HG02970 (cell line): ENCODE data around the gene BSN.

Experiments
- ATAC-seq: cut with Tn5 transposase; IDR thresholded peaks from one replicate; pipeline ENCODE4 v1.9.1; 2021; ENCODE audit warnings: mild to moderate bottlenecking, moderate library complexity, moderate number of reproducible peaks; ENCODE audit not compliant: unreplicated experiment, low FRiP score

Gene BSN

DNA sequence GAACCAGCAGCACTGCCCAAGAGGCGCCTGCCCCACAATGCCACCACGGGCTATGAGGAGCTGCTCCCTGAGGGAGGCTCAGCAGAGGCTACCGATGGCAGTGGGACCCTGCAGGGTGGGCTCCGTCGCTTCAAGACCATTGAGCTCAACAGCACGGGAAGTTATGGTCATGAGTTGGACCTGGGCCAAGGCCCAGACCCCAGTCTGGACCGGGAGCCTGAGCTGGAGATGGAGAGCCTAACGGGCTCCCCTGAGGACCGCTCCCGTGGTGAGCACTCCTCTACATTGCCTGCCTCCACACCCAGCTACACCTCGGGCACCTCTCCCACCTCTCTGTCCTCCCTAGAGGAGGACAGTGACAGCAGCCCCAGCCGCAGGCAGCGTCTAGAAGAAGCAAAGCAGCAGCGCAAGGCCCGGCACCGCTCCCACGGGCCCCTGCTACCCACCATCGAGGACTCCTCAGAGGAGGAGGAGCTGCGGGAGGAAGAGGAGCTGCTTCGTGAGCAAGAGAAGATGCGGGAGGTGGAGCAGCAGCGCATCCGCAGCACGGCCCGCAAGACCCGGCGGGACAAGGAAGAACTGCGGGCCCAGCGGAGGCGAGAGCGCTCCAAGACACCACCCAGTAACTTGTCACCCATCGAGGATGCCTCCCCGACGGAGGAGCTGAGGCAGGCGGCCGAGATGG lies 98.1 kb downstream of the BSN start:
- ATAC-seq = no peak

- ATAC-seq = no peak
Observed at GRCh38 chr3:49652903-49653415, 98.7 kb downstream of the BSN start.

- ATAC-seq = no peak
Observed at GRCh38 chr3:49653621-49654020, 99.3 kb downstream of the BSN start.

DNA sequence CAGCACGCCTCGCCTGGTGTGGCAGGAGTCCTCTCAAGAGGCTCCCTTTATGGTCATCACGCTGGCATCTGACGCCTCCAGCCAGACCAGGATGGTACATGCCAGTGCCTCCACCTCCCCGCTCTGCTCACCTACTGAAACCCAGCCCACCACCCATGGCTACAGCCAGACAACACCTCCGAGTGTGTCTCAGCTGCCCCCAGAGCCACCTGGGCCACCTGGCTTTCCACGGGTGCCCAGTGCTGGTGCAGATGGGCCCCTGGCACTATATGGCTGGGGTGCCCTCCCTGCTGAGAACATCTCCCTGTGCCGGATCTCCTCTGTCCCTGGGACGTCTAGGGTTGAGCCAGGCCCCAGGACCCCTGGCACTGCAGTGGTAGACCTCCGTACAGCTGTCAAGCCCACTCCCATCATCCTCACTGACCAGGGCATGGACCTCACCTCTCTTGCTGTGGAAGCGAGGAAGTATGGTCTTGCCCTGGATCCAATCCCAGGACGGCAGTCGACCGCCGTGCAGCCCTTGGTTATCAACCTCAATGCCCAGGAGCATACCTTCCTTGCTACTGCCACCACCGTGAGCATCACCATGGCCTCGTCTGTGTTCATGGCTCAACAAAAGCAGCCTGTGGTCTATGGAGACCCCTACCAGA lies 100.0 kb downstream of the BSN start:
- ATAC-seq = no peak

- ATAC-seq = no peak
Observed at GRCh38 chr3:49654955-49655556, 100.8 kb downstream of the BSN start.

- ATAC-seq = no peak
Observed at GRCh38 chr3:49655731-49656285, 101.5 kb downstream of the BSN start.

GRCh38 chr3:49656541-49657112 lies 102.3 kb downstream of the BSN start:
- no peak for ATAC-seq

- ATAC-seq = no peak
Observed at GRCh38 chr3:49657208-49657915, 103.1 kb downstream of the BSN start.

GRCh38 chr3:49658711-49659110 lies 104.4 kb downstream of the BSN start:
- ATAC-seq = no peak

DNA sequence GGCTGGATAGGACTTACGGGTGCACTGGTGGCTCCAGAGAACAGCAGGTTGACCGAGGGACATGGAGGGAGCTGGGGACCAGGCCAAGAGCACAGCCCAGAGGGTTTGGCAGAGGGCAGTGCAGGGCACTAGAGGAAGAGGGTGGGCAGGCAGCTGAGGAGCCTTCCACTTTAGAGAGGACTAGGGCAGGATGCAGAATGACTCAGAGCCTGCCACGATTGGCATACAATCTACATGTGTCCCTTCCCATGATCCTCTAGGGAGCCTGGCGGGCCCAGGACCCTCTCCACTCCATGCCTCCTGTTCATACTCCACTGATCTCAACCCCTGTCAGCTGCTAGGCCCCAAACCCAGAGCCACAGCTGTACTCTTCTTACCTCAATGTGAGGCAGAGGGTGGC lies 105.5 kb downstream of the BSN start:
- no peak for ATAC-seq

DNA sequence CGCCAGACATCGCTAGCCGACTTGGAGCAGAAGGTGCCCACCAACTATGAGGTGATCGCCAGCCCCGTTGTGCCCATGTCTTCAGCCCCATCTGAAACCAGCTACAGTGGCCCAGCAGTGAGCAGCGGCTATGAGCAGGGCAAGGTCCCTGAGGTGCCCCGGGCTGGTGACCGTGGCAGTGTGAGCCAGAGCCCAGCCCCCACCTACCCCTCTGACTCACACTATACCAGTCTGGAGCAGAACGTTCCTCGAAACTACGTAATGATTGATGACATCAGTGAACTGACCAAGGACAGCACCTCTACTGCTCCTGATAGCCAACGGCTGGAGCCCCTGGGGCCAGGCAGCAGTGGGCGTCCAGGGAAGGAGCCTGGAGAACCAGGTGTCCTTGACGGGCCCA lies 107.0 kb downstream of the BSN start:
- no peak for ATAC-seq

DNA sequence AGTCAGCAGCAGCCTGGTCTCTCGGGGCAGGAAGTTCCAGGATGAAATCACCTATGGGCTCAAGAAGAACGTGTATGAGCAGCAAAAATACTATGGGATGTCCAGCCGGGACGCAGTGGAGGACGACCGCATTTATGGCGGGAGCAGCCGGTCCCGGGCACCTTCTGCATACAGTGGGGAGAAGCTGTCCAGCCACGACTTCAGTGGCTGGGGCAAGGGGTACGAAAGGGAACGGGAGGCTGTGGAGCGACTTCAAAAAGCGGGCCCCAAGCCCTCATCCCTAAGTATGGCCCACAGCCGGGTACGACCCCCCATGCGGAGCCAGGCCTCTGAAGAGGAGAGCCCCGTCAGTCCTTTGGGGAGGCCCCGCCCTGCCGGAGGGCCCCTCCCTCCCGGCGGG lies 107.7 kb downstream of the BSN start:
- no peak for ATAC-seq

DNA sequence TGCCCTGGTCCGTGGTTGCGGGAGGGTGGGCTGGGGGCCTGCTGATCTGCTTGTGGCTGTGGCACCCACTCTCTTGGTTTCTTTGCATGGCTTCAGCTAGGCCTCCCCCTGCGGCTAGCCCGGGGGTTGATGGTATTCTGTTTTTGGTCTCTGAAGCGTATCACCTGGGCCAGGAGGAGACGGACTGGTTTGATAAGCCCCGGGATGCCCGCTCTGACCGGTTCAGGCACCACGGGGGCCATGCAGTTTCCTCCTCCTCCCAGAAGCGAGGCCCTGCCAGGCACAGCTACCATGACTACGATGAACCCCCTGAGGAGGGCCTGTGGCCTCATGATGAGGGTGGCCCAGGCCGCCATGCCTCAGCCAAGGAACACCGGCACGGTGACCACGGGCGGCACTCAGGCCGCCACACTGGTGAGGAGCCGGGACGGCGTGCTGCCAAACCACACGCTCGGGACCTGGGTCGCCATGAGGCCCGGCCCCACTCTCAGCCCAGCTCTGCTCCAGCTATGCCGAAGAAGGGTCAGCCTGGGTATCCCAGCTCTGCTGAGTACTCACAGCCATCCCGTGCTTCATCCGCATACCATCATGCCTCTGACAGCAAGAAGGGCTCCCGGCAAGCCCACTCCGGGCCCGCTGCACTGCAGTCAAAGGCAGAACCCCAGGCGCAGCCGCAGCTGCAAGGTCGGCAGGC lies 108.6 kb downstream of the BSN start:
- no peak for ATAC-seq

DNA sequence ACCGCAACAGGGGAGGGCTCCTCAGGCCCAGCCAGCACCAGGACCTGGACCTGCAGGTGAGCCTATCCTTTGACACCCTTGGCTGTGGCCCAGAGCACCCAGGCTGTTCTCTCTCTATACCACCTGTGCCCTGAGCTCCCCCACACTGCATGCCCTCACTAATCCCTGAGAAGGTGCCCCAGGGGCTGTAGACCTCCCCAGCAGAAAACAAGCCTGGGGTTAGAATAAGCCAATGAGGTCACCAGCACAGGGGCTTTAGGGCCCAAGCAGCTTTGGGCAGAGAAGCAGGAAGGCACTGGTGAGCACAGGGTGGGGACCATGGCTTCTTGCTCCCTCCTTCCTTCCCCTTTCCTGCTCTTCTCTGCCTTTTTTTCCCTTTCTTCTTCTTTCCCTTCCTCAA lies 109.6 kb downstream of the BSN start:
- ATAC-seq = no peak

DNA sequence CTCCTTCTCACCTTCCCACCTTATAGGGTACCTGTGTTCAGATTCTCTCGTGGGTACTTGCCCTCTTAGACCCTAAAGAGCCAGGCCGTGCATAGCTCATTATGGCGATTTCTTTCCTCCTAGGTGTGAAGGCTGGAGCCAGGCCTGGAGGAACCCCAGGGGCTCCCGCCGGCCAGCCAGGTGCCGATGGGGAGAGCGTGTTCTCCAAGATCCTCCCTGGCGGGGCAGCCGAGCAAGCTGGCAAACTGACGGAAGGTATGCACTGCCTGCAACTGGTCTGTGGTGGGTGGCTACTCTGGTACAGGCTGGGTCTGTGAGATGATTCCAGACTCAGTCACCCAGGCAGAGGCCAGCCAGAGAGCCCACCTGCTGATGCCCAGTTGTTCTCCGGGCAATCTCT lies 110.0 kb downstream of the BSN start:
- ATAC-seq = no peak

- ATAC-seq = no peak
Observed at GRCh38 chr3:49665822-49666519, 111.7 kb downstream of the BSN start.

DNA sequence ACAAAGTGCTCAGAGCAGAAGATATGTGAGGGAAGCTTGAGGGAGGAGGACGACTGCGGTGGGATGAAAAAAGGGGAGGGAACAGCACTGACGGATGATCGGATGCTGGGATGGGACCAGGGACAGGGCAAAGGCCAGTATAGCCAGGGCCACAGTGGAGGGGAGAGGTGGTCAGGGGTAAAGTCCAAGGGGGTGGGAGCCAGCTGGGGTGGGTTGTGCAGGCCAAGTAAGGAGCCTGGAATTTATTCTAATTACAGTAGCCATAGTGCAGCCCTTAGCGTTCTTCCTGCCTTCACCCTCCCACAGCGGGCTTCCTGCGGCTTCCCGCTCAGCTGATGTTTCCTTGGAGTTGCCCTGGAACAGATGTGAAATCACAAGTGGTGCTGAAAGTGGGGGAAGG lies 112.3 kb downstream of the BSN start:
- ATAC-seq = no peak

GRCh38 chr3:49667701-49668413 lies 113.6 kb downstream of the BSN start:
- ATAC-seq = no peak

DNA sequence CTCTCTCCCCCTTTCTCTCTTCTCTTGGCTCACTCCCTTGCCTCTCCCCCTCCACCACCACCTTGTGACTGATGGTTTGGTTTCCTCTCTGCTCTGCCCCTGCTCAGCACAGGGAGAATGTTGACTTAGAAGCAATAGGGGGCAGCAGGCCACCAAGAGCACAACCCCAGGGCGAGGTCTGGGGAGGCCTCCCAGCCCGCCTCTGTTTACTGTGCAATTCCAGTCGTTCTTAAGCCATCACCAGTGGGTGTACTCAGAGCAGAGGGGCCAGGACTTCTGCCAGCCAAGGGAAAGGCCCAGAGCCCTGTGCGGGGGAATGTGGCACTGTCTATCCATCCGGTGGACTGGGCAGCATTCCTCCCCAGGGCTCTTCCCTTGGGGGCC lies 114.1 kb downstream of the BSN start:
- no peak for ATAC-seq
